Left hindlimb (tissue), 1 donor: ENCODE results near the gene SYTL2.
"Not testable (repeated sequence)": the region's sequence is repeated elsewhere in the genome, so short reads cannot be mapped to it uniquely, and the experiment has no call there.

Source experiments
- DNase-seq: peaks from one replicate; pipeline ENCODE4 v3.0.0-alpha.2; 2018

The SYTL2 gene

GRCh38 chr11:85680897-85681296 lies 130.0 kb downstream of the SYTL2 start:
- no peak for DNase-seq

GRCh38 chr11:85679576-85679975 lies 131.4 kb downstream of the SYTL2 start:
- DNase-seq = no peak

- no peak for DNase-seq
These were observed 137.5 kb downstream of the SYTL2 start for GRCh38 chr11:85673393-85673792.

- DNase-seq = no peak
These were observed 138.6 kb downstream of the SYTL2 start for GRCh38 chr11:85672105-85672902.

- DNase-seq = not testable (repeated sequence)
These were observed 139.8 kb downstream of the SYTL2 start for GRCh38 chr11:85670949-85671663.

GRCh38 chr11:85668157-85668556 lies 142.8 kb downstream of the SYTL2 start:
- DNase-seq = no peak

GRCh38 chr11:85666687-85667086 lies 144.3 kb downstream of the SYTL2 start:
- no peak for DNase-seq

GRCh38 chr11:85665733-85666132 lies 145.2 kb downstream of the SYTL2 start:
- DNase-seq = no peak

GRCh38 chr11:85664615-85665481 lies 146.1 kb downstream of the SYTL2 start, which contains the start of gene CREBZF:
CREBZF (minus strand) TSS chr11:85665129; CDS start chr11:85664875, 254 bp downstream.
- DNase-seq = peak; percentile 95

GRCh38 chr11:85663753-85664614 lies 147.0 kb downstream of the SYTL2 start:
- peak; percentile 85 for DNase-seq

GRCh38 chr11:85663080-85663752 lies 147.7 kb downstream of the SYTL2 start:
- no peak for DNase-seq

GRCh38 chr11:85661972-85662664 lies 148.8 kb downstream of the SYTL2 start:
- no peak for DNase-seq

GRCh38 chr11:85658180-85658579 lies 152.8 kb downstream of the SYTL2 start:
- no peak for DNase-seq

- DNase-seq = no peak
These were observed 154.2 kb downstream of the SYTL2 start for GRCh38 chr11:85656777-85657176.

GRCh38 chr11:85654343-85654742 lies 156.6 kb downstream of the SYTL2 start:
- DNase-seq = not testable (repeated sequence)

GRCh38 chr11:85652786-85653447 lies 158.0 kb downstream of the SYTL2 start:
- DNase-seq = no peak

GRCh38 chr11:85651118-85651517 lies 159.8 kb downstream of the SYTL2 start:
- DNase-seq = no peak

- peak; percentile 92 for DNase-seq
These were observed 163.2 kb downstream of the SYTL2 start, which contains the start of gene TMEM126A for GRCh38 chr11:85647604-85648299. TMEM126A (plus strand) TSS chr11:85647967; CDS start chr11:85650256, 2,289 bp downstream.

- no peak for DNase-seq
These were observed 163.9 kb downstream of the SYTL2 start for GRCh38 chr11:85647078-85647477.
